Prostate gland (tissue), 2 donors: ENCODE measurements around the gene PANK1. TPM values are rescaled to one million over a fixed set of nuclear protein-coding genes. Genes with fewer than 3 reads are reported as not detected.
"Not testable (repeated sequence)": the region's sequence is repeated elsewhere in the genome, so short reads cannot be mapped to it uniquely, and the experiment has no call there.

Source experiments
- DNase-seq: peaks from one replicate; pipeline ENCODE4 v3.0.0-alpha.2; 2019; ENCODE audit warnings: low spot score
- H3K27ac ChIP-seq, 2 donors: fragments of 200-600 bp; sonication (generic); 2 replicates each; pipeline ENCODE4 v1.5.1; 2017 to 2019
- H3K27me3 ChIP-seq: fragments of 200-600 bp; sonication (generic); replicated peaks from 2 replicates; pipeline ENCODE4 v1.5.1; 2019; ENCODE audit not compliant: insufficient read depth
- H3K36me3 ChIP-seq, 2 donors: fragments of 200-600 bp; sonication (generic); 1 replicate in 1 of 2; 2 replicates in 1 of 2; pipeline versions ENCODE4 v1.5.1 to v1.8.1; 2017 to 2019
- H3K4me1 ChIP-seq: fragments of 200-600 bp; sonication (generic); replicated peaks from 2 replicates; pipeline ENCODE4 v1.5.1; 2019
- H3K4me3 ChIP-seq, 2 donors: fragments of 200-600 bp; sonication (generic); 2 replicates each; pipeline ENCODE4 v1.5.1; 2017 to 2019
- H3K9me3 ChIP-seq: fragments of 200-600 bp; sonication (generic); 2 replicates; pipeline ENCODE4 v1.5.1; 2017
- POLR2A ChIP-seq: fragments of 450-650 bp; IDR thresholded peaks from one replicate; pipeline ENCODE4 v1.6.1; 2016; ENCODE audit warnings: antibody characterized with exemption, mild to moderate bottlenecking
- POLR2AphosphoS5 ChIP-seq: sonication (generic); formaldehyde crosslinking; IDR thresholded peaks from one replicate; pipeline ENCODE4 v1.6.1; 2017; ENCODE audit warnings: antibody characterized with exemption
- WGBS: methylation state at CpG from one replicate; pipeline ENCODE4 v1.1.5; 2018; 5-methylcytosine and 5-hydroxymethylcytosine counted together
- intact Hi-C: fragments of 100-400 bp; cut with DNase I; formaldehyde crosslinking; loops from one replicate; pipeline ENCODE4 v1.14.2; 2022
- total RNA-seq, 2 donors: library from RNA; depleted of rRNA; stranded (reverse); fragments of >200 nt; gene quantifications; one replicate each; pipeline ENCODE4 v1.1.0, GENCODE V29; 2016
- TF ChIP-seq, protein P1 (sequence below), 4 experiments: fragments of 200-600 bp in 2 of 4; fragments of 450-650 bp in 2 of 4; sonication (generic) in 2 of 4; IDR thresholded peaks; 1 replicate in 3 of 4; 2 replicates in 1 of 4; pipeline ENCODE4 v1.5.1; 2016 to 2019; ENCODE audit warnings: antibody characterized with exemption in 4 of 4, mild to moderate bottlenecking in 2 of 4, moderate library complexity in 2 of 4

The PANK1 gene
- total RNA-seq, 2 donors from 2014 or later: 3.1 to 16.0 TPM

DNA sequence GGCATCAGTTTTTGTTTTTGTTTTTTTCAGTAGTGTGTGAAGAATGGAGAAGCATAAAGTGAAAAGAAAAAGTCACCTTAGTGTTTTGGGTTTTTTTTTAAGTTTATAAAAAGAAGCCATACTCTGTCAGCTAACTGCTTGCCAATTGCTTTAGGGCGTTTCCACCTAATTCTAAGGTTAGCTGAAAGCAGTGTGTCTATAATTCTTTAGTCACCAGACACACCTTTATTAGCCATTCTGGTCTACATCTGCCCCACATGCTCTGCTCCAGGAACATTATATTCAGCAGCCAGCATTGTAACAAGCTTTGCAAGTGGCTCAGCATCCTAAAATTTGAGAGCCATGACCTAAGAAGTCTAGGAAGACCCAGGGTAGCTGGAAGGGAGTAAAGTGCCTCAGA is 95.5 kb downstream of the PANK1 start:
- TF ChIP-seq, protein P1, sequence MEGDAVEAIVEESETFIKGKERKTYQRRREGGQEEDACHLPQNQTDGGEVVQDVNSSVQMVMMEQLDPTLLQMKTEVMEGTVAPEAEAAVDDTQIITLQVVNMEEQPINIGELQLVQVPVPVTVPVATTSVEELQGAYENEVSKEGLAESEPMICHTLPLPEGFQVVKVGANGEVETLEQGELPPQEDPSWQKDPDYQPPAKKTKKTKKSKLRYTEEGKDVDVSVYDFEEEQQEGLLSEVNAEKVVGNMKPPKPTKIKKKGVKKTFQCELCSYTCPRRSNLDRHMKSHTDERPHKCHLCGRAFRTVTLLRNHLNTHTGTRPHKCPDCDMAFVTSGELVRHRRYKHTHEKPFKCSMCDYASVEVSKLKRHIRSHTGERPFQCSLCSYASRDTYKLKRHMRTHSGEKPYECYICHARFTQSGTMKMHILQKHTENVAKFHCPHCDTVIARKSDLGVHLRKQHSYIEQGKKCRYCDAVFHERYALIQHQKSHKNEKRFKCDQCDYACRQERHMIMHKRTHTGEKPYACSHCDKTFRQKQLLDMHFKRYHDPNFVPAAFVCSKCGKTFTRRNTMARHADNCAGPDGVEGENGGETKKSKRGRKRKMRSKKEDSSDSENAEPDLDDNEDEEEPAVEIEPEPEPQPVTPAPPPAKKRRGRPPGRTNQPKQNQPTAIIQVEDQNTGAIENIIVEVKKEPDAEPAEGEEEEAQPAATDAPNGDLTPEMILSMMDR (IDR thresholded peaks at IDR 0.05): no peak
- TF ChIP-seq POLR2A (no peak), POLR2AphosphoS5 (no peak)
- Histone ChIP-seq H3K4me1 (no peaks in the 10 kb centered on the region), H3K36me3 (no peaks in the 10 kb centered on the region), H3K27me3 (no peaks in the 10 kb centered on the region), H3K9me3 (no peaks in the 10 kb centered on the region), H3K27ac (no peak overlapping the region), H3K4me3 (no peak overlapping the region)
- DNase-seq: no peak
- 37% methylated on average over 1 of the region's 1 CpG for WGBS
- intact Hi-C loops: no loop called here

DNA sequence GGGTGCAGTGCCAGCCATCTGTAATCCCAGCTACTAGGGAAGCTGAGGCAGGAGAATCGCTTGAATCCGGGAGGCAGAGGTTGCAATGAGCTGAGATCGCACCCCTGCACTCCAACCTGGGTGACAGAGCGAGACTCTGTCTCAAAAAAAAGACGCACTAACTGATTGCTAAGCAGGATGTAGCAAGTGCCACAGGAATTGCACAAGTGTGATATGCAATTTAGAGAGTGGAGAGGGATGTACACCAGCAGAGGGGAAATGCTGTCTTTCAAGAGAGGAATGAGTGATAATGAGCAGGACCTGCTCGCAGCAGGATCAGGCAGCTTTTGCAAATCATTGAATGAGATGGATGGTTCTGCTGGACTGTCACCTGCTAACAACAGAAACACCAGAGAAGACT is 96.4 kb downstream of the PANK1 start:
- Histone ChIP-seq H3K27ac (no peak overlapping the region), H3K27me3 (no peaks in the 10 kb centered on the region), H3K4me3 (no peak overlapping the region), H3K9me3 (no peaks in the 10 kb centered on the region), H3K36me3 (no peaks in the 10 kb centered on the region), H3K4me1 (no peaks in the 10 kb centered on the region)
- intact Hi-C loops: no loop called here
- WGBS: 78% methylated on average over 6 of the region's 6 CpGs
- TF ChIP-seq, protein P1 (IDR thresholded peaks at IDR 0.05): no peak
- no peak for TF ChIP-seq POLR2AphosphoS5
- TF ChIP-seq POLR2A: no peak
- DNase-seq: no peak

DNA sequence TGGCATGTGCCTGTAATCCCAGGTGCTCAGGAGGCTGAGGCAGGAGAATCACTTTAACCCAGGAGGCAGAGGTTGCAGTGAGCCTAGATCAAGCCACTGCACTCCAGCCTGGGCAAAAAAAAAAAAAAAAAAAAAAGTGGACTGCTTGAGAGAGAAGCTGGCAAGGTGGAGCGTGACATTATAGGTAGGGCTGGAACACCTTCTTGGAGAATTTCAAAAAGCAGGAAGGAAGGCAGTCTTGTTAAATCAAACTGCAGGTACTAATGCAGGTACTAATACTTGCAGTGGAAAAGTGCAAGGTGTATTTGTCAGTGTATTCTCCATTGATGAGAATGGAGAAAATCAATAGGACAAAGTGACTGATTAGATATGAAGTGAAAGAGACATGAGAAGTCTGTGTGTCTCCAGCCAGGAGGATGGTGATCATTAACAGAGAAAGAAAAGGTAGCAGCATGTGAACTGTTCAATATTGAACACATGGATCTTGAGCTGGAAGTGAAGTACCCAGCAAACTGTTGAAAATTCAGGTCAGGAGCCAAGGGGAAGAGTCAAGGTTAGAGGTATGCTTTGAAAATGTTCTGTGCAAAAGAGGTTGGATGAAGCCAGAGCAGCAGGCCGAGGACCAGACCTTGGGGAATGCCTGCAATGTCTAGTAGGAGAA is 97.1 kb downstream of the PANK1 start:
- Histone ChIP-seq H3K4me3 (no peak overlapping the region), H3K36me3 (no peaks in the 10 kb centered on the region), H3K4me1 (no peaks in the 10 kb centered on the region), H3K27ac (no peak overlapping the region), H3K27me3 (no peaks in the 10 kb centered on the region), H3K9me3 (no peaks in the 10 kb centered on the region)
- no peak for DNase-seq
- WGBS: 66% methylated on average over 2 of the region's 2 CpGs
- intact Hi-C loops: no loop called here
- TF ChIP-seq POLR2A (no peak), POLR2AphosphoS5 (no peak)
- TF ChIP-seq, protein P1 (IDR thresholded peaks at IDR 0.05): no peak

DNA sequence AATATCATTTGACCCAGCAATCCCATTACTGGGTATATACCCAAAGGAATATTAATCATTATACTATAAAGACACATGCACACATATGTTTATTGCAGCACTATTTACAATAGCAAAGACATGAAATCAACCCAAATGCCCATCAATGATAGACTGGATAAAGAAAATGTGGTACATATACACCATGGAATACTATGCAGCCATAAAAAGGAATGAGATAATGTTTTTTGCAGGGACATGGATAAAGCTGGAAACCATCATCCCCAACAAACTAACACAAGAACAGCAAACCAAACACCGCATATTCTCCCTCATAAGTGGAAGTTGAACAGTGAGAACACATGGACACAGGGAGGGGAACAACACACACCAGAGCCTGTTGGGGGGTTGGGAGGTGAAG is 98.4 kb downstream of the PANK1 start:
- WGBS: 93% methylated on average over 1 of the region's 1 CpG
- H3K27ac ChIP-seq, H3K27me3 ChIP-seq, H3K4me3 ChIP-seq, H3K9me3 ChIP-seq, intact Hi-C loops, H3K36me3 ChIP-seq, H3K4me1 ChIP-seq, DNase-seq: not testable (repeated sequence)

DNA sequence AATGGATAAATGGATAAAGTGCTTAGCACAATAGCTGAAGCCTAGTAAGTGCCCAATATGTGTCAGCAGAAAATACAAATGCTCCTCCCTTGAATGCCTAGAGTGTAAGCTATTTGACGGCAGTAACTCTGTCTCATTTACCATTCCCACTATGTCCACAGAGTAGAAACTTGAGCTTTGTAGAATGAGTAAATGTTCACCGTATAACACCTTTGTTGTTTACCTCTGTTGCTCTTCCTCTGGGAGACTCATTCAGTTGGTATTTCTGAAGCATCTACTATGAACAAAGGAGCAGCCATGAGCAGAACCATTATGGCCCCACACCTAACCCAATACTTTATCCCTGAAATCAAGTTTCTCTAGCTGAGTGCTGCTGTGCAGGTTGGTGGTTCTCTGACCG is 101.2 kb downstream of the PANK1 start:
- TF ChIP-seq POLR2A (no peak), POLR2AphosphoS5 (no peak)
- TF ChIP-seq, protein P1 (IDR thresholded peaks at IDR 0.05): no peak
- H3K27ac ChIP-seq: no peak overlapping the region
- no peaks in the 10 kb centered on the region for H3K36me3 ChIP-seq
- WGBS: 85% methylated on average over 3 of the region's 3 CpGs
- no peak for DNase-seq
- no peaks in the 10 kb centered on the region for H3K4me1 ChIP-seq
- no peaks in the 10 kb centered on the region for H3K27me3 ChIP-seq
- no peak overlapping the region for H3K4me3 ChIP-seq
- H3K9me3 ChIP-seq: no peaks in the 10 kb centered on the region
- intact Hi-C loops: no loop called here
